Gastrocnemius medialis (tissue), 4 donors: ENCODE measurements around the gene UBP1.
"Not testable (repeated sequence)": the region's sequence is repeated elsewhere in the genome, so short reads cannot be mapped to it uniquely, and the experiment has no call there.

Source experiments
- CTCF ChIP-seq, 5 experiments: fragments of 450-650 bp in 3 of 5; fragments of 200-600 bp in 2 of 5; sonication (generic) in 2 of 5; IDR thresholded peaks in 4 of 5; conservative IDR thresholded peaks in 1 of 5; 1 replicate in 4 of 5; 2 replicates in 1 of 5; pipeline ENCODE4 v1.5.1; 2016 to 2019; ENCODE audit warnings: antibody characterized with exemption in 5 of 5, mild to moderate bottlenecking in 3 of 5, moderate library complexity in 3 of 5
- POLR2A ChIP-seq, 2 donors: fragments of 450-650 bp; IDR thresholded peaks; one replicate each; pipeline ENCODE4 v1.6.1; 2017; ENCODE audit warnings: antibody characterized with exemption in 2 of 2, mild to moderate bottlenecking in 2 of 2, moderate library complexity in 2 of 2

DNA sequence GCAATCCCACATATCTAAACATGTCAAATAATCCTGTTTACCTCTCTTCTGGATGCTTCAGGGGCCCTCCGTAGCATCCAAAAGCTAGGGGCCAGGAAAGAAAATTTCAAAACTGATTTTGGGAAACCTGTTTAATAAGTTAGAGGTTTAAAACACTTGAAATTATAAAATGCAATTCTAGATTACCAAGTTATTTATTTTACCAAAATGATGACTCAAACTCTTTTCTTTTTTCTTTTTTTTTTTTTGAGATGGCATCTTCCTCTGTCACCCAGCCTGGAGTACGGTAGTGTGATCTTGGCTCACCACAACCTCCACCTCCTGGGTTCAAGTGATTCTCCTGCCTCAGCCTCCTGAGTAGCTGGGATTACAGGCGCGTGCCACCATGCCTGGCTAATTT, 19.4 kb upstream of the UBP1 start:
- TF ChIP-seq CTCF (IDR thresholded peaks at IDR 0.05 in 4 of 5, conservative IDR thresholded peaks at IDR 0.05 in 1 of 5); POLR2A (IDR thresholded peaks at IDR 0.05): not testable (repeated sequence)
